GM12878 (cell line): ENCODE data around the gene ARHGAP15. TPM values are rescaled to one million over a fixed set of nuclear protein-coding genes. Genes with fewer than 3 reads are reported as not detected.
A peak's percentile ranks its signal among the peaks of the same experiment; 100 is the strongest.

ENCODE experiments used
- ATAC-seq: fragments of 200-7000 bp; cut with Tn5 transposase; 3 replicates; pipeline ENCODE4 v1.9.1; 2020; ENCODE audit warnings: mild to moderate bottlenecking, moderate library complexity
- BruUV-seq: library from RNA; stranded (reverse); fragments of 400-500 nt; replicated peaks from 2 replicates; lab custom pipeline; 2021; lab: Mats Ljungman, UMichigan
- CTCF ChIA-PET: fragments of 300-600 bp; sonication (Branson Sonifier 250); formaldehyde crosslinking; extraction: SDS; loops from one replicate; lab custom pipeline; 2021; ENCODE audit warnings: inconsistent platforms; lab: Yijun Ruan, JAX
- POLR2A ChIA-PET: fragments of 350-600 bp; formaldehyde crosslinking; extraction: SDS; loops from one replicate; lab custom pipeline; 2021; ENCODE audit warnings: inconsistent platforms; lab: Charles Lee
- RAD21 ChIA-PET: fragments of 300-600 bp; sonication (Branson Sonifier 250); formaldehyde crosslinking; loops from one replicate; lab custom pipeline; 2023; ENCODE audit warnings: antibody characterized with exemption; ENCODE audit not compliant: unreplicated experiment; lab: Charles Lee
- SMC1A ChIA-PET: fragments of 300-600 bp; sonication (Branson Sonifier 250); formaldehyde crosslinking; loops from one replicate; lab custom pipeline; 2023; ENCODE audit not compliant: unreplicated experiment, uncharacterized antibody; lab: Charles Lee
- DNase-seq: peaks from one replicate; pipeline ENCODE4 v3.0.0-alpha.2; 2011; ENCODE audit warnings: low read depth, low spot score
- FAIRE-seq: peaks from 3 replicates; lab custom pipeline; 2011; peaks lifted over from hg19 to GRCh38; lab: Jason Lieb, UNC
- H2AFZ ChIP-seq: 2 replicates; pipeline ENCODE4 v1.6.0; 2011; ENCODE audit warnings: low read depth, low read length, control low read depth; ENCODE audit not compliant: control insufficient read depth
- H3K27ac ChIP-seq: 2 replicates; pipeline ENCODE4 v1.5.1; 2011; ENCODE audit warnings: control low read depth; ENCODE audit not compliant: control insufficient read depth, insufficient read depth
- H3K27me3 ChIP-seq, 2 experiments: replicated peaks in 1 of 2; 2 replicates each; pipeline versions ENCODE4 v1.6.0 to v1.6.1; 2011; ENCODE audit warnings: low read length in 1 of 2; ENCODE audit not compliant: control insufficient read depth in 2 of 2, insufficient read depth in 2 of 2
- H3K36me3 ChIP-seq, 2 experiments: 2 replicates each; pipeline ENCODE4 v1.5.1; 2011; ENCODE audit warnings: low read length in 1 of 2; ENCODE audit not compliant: control insufficient read depth in 2 of 2, insufficient read depth in 2 of 2
- H3K4me1 ChIP-seq: 2 replicates; pipeline ENCODE4 v1.6.1; 2011; ENCODE audit warnings: mild to moderate bottlenecking, low read length, moderate library complexity, mixed read lengths; ENCODE audit not compliant: control insufficient read depth, insufficient read depth
- H3K4me2 ChIP-seq: 2 replicates; pipeline ENCODE4 v1.6.0; 2011; ENCODE audit warnings: control low read depth; ENCODE audit not compliant: control insufficient read depth, insufficient read depth
- H3K4me3 ChIP-seq: fragments of 200-600 bp; sonication (generic); 2 replicates; pipeline ENCODE4 v1.5.1; 2016
- H3K79me2 ChIP-seq: 2 replicates; pipeline ENCODE4 v1.6.0; 2011; ENCODE audit warnings: low read length; ENCODE audit not compliant: control insufficient read depth, insufficient read depth
- H3K9ac ChIP-seq: 2 replicates; pipeline ENCODE4 v1.8.0; 2011; ENCODE audit warnings: low read length, control low read depth, mixed read lengths; ENCODE audit not compliant: control insufficient read depth, insufficient read depth
- H3K9me3 ChIP-seq: replicated peaks from 3 replicates; pipeline ENCODE4 v1.5.1; 2011; ENCODE audit warnings: mild to moderate bottlenecking, low read length; ENCODE audit not compliant: control insufficient read depth, insufficient read depth
- H4K20me1 ChIP-seq: 2 replicates; pipeline ENCODE4 v1.6.0; 2011; ENCODE audit not compliant: control insufficient read depth, insufficient read depth
- BMI1 ChIP-seq: fragments of 450-650 bp; IDR thresholded peaks from 2 replicates; pipeline ENCODE4 v1.6.1; 2016; ENCODE audit warnings: mild to moderate bottlenecking, moderate library complexity, borderline replicate concordance
- ESRRA ChIP-seq: IDR thresholded peaks from 2 replicates; pipeline ENCODE4 v1.6.1; 2012; ENCODE audit warnings: mild to moderate bottlenecking, low read length, improper control_type of control experiment
- HDAC2 ChIP-seq: fragments of 200-600 bp; sonication (generic); IDR thresholded peaks from 2 replicates; pipeline ENCODE4 v1.6.1; 2017
- LARP7 ChIP-seq: fragments of 450-650 bp; IDR thresholded peaks from 2 replicates; pipeline ENCODE4 v1.6.1; 2017; ENCODE audit warnings: mild to moderate bottlenecking
- MEF2A ChIP-seq: IDR thresholded peaks from 2 replicates; pipeline ENCODE4 v1.6.1; 2011; ENCODE audit warnings: low read depth, mild to moderate bottlenecking, low read length, moderate library complexity; ENCODE audit not compliant: insufficient read depth
- MXI1 ChIP-seq: fragments of 150-350 bp; IDR thresholded peaks from 2 replicates; pipeline ENCODE4 v1.6.1; 2011; ENCODE audit warnings: low read depth, mild to moderate bottlenecking, inconsistent platforms, low read length, improper control_type of control experiment
- NR2C1 ChIP-seq: fragments of 450-650 bp; IDR thresholded peaks from 2 replicates; pipeline ENCODE4 v1.6.1; 2017; ENCODE audit warnings: antibody characterized with exemption, mild to moderate bottlenecking, moderate library complexity
- SMAD5 ChIP-seq: IDR thresholded peaks from 2 replicates; pipeline ENCODE4 v1.6.1; 2016; ENCODE audit warnings: antibody characterized with exemption, low read depth
- SP1 ChIP-seq: IDR thresholded peaks from one replicate; pipeline ENCODE4 v1.6.1; 2011; ENCODE audit warnings: low read depth, low read length
- SREBF1 ChIP-seq: IDR thresholded peaks from 2 replicates; pipeline ENCODE4 v1.6.1; 2012; ENCODE audit warnings: mild to moderate bottlenecking, low read length
- SREBF2 ChIP-seq: IDR thresholded peaks from 2 replicates; pipeline ENCODE4 v1.6.1; 2012; ENCODE audit warnings: mild to moderate bottlenecking, low read length
- SRF ChIP-seq, 2 experiments: IDR thresholded peaks; 2 replicates each; pipeline ENCODE4 v1.6.1; 2011; ENCODE audit warnings: low read depth in 2 of 2, low read length in 2 of 2, mild to moderate bottlenecking in 1 of 2, moderate library complexity in 1 of 2
- WGBS: methylation state at CpG from one replicate; pipeline ENCODE4 v1.1.6; 2016; ENCODE audit warnings: low lambda C conversion rate; ENCODE audit not compliant: insufficient replicate concordance, insufficient coverage; ENCODE audit errors: missing lambda C conversion rate; 5-methylcytosine and 5-hydroxymethylcytosine counted together
- in situ Hi-C: fragments of 300-500 bp; cut with MboI; formaldehyde crosslinking; loops from 9 replicates; pipeline ENCODE4 v1.14.3; 2018; ENCODE audit warnings: mixed read lengths
- intact Hi-C: fragments of 100-400 bp; cut with micrococcal nuclease; formaldehyde crosslinking; loops from one replicate; pipeline ENCODE4 v1.14.2; 2022; ENCODE audit not compliant: unreplicated experiment
- polyA plus RNA-seq, 11 experiments: library from polyadenylated mRNA; depleted of rRNA in 4 of 11; unstranded in 6 of 11; stranded (reverse) in 5 of 11; fragments of >200 nt; fragmentation: Nextera tagmentation in 4 of 11; fragmentation: Illumina TruSeq in 1 of 11; extraction: Ambion mirVana in 4 of 11; extraction: Trizol in 1 of 11; gene quantifications; 1 replicate in 1 of 11; 2 replicates in 10 of 11; pipeline versions ENCODE4 v1.2.1 to v1.2.3, GENCODE V29; 2011 to 2016; ENCODE audit warnings: inconsistent platforms in 2 of 11, missing spikeins in 2 of 11, low read depth in 1 of 11
- total RNA-seq, 4 experiments: library from RNA; depleted of rRNA in 3 of 4; stranded (reverse); fragments of >200 nt in 3 of 4; fragmentation: Illumina TruSeq in 1 of 4; extraction: Trizol in 1 of 4; gene quantifications; 2 replicates each; pipeline versions ENCODE4 v1.2.1 to v1.2.3, GENCODE V29; 2013 to 2021
- TF ChIP-seq, protein P1 (sequence below): IDR thresholded peaks from 2 replicates; pipeline ENCODE4 v1.6.1; 2011; ENCODE audit warnings: low read depth, low read length, improper control_type of control experiment, borderline replicate concordance
- TF ChIP-seq, protein P2 (sequence below): fragments of 450-650 bp; IDR thresholded peaks from 2 replicates; pipeline ENCODE4 v1.6.1; 2017; ENCODE audit warnings: antibody characterized with exemption, mild to moderate bottlenecking, moderate library complexity
- TF ChIP-seq, protein P3 (sequence below): fragments of 450-650 bp; IDR thresholded peaks from 2 replicates; pipeline ENCODE4 v1.6.1; 2016; ENCODE audit warnings: mild to moderate bottlenecking, moderate library complexity, borderline replicate concordance

The ARHGAP15 gene
- total and polyA plus RNA-seq, 10 of the 15 experiments (the other 5 are each of a cell fraction or from before 2014, with no cell fraction given), result 38.0 to 92.6 (median 66.7) TPM

DNA sequence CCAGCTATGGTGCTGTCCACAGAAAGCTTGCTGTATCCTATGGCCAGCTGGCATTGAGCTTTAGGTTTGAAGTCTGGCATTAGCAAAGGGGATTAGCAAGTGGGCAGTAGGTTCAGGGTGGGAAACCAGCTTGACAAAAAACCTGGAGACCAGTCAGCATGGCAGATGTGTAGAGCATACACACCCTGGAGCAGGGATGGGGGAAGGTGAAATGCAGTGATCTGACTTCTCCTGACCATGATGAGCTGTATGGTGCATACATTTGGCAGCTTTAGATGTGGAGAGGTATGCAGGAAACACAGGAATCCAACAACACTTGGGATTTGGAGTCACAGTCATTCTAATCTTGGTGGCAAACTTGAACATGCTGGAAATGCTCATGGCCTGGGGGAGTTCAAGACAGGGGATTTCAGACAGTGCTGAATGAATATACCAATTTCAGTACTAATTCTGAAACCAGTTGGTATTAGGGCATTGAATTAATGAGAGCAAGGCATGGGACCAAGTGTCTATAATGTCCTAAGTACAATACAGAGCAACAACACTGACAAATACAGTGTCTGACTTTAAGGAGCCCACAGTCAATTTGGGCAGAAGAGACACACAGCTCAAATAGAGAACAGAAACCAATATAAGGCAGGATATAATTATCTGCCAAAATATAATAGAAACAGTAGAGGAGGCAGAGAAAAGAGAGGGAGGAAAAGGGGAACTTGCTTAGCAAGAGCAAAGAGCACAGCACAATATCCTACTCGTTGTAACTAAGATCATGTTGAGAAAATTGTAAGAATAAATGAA, 11.8 kb downstream of the ARHGAP15 start (continued):
- TF ChIP-seq BMI1 (0 out of 2 replicates have a peak, but pooled peaks have one; percentile 14), ESRRA (no peak), SP1 (no peak), SREBF1 (no peak), MEF2A (peak; percentile 69; the same call in 1 of the 2 replicates)
- TF ChIP-seq, protein P1, sequence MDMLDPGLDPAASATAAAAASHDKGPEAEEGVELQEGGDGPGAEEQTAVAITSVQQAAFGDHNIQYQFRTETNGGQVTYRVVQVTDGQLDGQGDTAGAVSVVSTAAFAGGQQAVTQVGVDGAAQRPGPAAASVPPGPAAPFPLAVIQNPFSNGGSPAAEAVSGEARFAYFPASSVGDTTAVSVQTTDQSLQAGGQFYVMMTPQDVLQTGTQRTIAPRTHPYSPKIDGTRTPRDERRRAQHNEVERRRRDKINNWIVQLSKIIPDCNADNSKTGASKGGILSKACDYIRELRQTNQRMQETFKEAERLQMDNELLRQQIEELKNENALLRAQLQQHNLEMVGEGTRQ, result no peak

DNA sequence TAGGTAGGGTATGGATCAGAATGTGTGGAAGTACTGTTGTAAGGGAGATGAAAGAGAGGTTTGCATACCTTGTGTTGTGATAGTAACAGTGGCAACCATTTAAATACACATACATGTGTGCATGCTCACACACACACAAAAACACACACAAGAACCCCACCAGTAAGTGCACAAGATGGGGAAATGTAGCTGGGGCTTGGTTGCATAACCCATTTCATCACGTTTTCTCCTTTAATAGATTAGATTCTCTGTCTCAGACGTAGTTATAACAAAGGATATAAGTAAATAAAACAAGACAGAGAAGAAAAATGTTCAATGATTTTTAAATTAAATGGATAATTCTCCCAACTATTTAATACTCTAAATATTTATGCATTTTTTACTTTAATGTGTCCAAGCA, 13.4 kb downstream of the ARHGAP15 start:
- no peak overlapping the region for H3K9ac ChIP-seq
- POLR2A ChIA-PET, result interaction anchor here (7.7 kb wide), 1 partner anchor 13 kb away, joined by 129 read pairs; the partner anchor contains the start of gene ARHGAP15
- no TSS peak for BruUV-seq
- peaks cover 29% of the 10 kb centered on the region for H3K4me1 ChIP-seq
- DNase-seq (no peak), FAIRE-seq (no peak), ATAC-seq (no peak)
- no peak overlapping the region for H2AFZ ChIP-seq
- intact Hi-C loops (no loop called here), in situ Hi-C loops (no loop called here)
- no peak overlapping the region for H3K4me2 ChIP-seq
- SMC1A ChIA-PET, result interaction anchor here (0.9 to 4.1 kb wide), 7 partner anchors 12 to 115 kb away, joined by 3 to 148 read pairs (median 4); partner anchors contain the start of gene ARHGAP15
- no peak overlapping the region for H3K27ac ChIP-seq
- H3K27me3 ChIP-seq, result no peaks in the 10 kb centered on the region
- CTCF ChIA-PET, result interaction anchor here (1.2 to 7.7 kb wide), 5 partner anchors 12 to 137 kb away, joined by 3 to 88 read pairs (median 5); partner anchors contain the start of gene ARHGAP15
- H3K4me3 ChIP-seq, result no peak overlapping the region
- H3K79me2 ChIP-seq, result peaks cover 86% of the 10 kb centered on the region
- 0 out of 4 replicates have a peak, but pooled peaks cover 0 to 2% of the 10 kb centered on the region in 2 experiments for H3K36me3 ChIP-seq
- H4K20me1 ChIP-seq, result no peaks in the 10 kb centered on the region
- H3K9me3 ChIP-seq, result no peaks in the 10 kb centered on the region
- 91% methylated on average over 2 of the region's 2 CpGs for WGBS
- RAD21 ChIA-PET, result interaction anchor here (0.6 to 4.2 kb wide), 4 partner anchors 12 to 42 kb away, joined by 3 to 91 read pairs (median 4); partner anchors contain the start of gene ARHGAP15
- TF ChIP-seq HDAC2, result no peak
- no peak for TF ChIP-seq MXI1
- no peak for TF ChIP-seq SREBF2
- no peak for TF ChIP-seq SMAD5
- TF ChIP-seq LARP7, result no peak
- TF ChIP-seq NR2C1, result no peak
- no peak for TF ChIP-seq SRF (IDR thresholded peaks at IDR 0.05; ENCODE audit: low read depth in 2 of 2, low read length in 2 of 2)
- TF ChIP-seq, protein P2, sequence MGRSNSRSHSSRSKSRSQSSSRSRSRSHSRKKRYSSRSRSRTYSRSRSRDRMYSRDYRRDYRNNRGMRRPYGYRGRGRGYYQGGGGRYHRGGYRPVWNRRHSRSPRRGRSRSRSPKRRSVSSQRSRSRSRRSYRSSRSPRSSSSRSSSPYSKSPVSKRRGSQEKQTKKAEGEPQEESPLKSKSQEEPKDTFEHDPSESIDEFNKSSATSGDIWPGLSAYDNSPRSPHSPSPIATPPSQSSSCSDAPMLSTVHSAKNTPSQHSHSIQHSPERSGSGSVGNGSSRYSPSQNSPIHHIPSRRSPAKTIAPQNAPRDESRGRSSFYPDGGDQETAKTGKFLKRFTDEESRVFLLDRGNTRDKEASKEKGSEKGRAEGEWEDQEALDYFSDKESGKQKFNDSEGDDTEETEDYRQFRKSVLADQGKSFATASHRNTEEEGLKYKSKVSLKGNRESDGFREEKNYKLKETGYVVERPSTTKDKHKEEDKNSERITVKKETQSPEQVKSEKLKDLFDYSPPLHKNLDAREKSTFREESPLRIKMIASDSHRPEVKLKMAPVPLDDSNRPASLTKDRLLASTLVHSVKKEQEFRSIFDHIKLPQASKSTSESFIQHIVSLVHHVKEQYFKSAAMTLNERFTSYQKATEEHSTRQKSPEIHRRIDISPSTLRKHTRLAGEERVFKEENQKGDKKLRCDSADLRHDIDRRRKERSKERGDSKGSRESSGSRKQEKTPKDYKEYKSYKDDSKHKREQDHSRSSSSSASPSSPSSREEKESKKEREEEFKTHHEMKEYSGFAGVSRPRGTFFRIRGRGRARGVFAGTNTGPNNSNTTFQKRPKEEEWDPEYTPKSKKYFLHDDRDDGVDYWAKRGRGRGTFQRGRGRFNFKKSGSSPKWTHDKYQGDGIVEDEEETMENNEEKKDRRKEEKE, result no peak
- TF ChIP-seq, protein P3, sequence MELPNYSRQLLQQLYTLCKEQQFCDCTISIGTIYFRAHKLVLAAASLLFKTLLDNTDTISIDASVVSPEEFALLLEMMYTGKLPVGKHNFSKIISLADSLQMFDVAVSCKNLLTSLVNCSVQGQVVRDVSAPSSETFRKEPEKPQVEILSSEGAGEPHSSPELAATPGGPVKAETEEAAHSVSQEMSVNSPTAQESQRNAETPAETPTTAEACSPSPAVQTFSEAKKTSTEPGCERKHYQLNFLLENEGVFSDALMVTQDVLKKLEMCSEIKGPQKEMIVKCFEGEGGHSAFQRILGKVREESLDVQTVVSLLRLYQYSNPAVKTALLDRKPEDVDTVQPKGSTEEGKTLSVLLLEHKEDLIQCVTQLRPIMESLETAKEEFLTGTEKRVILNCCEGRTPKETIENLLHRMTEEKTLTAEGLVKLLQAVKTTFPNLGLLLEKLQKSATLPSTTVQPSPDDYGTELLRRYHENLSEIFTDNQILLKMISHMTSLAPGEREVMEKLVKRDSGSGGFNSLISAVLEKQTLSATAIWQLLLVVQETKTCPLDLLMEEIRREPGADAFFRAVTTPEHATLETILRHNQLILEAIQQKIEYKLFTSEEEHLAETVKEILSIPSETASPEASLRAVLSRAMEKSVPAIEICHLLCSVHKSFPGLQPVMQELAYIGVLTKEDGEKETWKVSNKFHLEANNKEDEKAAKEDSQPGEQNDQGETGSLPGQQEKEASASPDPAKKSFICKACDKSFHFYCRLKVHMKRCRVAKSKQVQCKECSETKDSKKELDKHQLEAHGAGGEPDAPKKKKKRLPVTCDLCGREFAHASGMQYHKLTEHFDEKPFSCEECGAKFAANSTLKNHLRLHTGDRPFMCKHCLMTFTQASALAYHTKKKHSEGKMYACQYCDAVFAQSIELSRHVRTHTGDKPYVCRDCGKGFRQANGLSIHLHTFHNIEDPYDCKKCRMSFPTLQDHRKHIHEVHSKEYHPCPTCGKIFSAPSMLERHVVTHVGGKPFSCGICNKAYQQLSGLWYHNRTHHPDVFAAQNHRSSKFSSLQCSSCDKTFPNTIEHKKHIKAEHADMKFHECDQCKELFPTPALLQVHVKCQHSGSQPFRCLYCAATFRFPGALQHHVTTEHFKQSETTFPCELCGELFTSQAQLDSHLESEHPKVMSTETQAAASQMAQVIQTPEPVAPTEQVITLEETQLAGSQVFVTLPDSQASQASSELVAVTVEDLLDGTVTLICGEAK, result no peak
